Measurements from ENCODE around the gene EXOC4. TPM values are rescaled to one million over a fixed set of nuclear protein-coding genes. Genes with fewer than 3 reads are reported as not detected.

EXOC4 gene
- total and polyA plus RNA-seq, 2 donors from 2014 or later, result 22.8 to 78.7 TPM

GRCh38 chr7:133676805-133677370 lies 424.0 kb downstream of the EXOC4 start:
- H3K9me3 ChIP-seq (ENCODE audit: control insufficient read depth in 2 of 3, insufficient read depth in 1 of 3, low read length in 3 of 3), result no peaks in the 10 kb centered on the region
- no peak overlapping the region for H3K9ac ChIP-seq (ENCODE audit: low read length in 3 of 3)
- H3K4me1 ChIP-seq (ENCODE audit: control insufficient read depth in 2 of 3, insufficient read depth in 2 of 3, low read depth in 1 of 3, low read length in 3 of 3), result no peaks in the 10 kb centered on the region
- no peak overlapping the region for H3K27ac ChIP-seq (ENCODE audit: low read depth in 2 of 2, low read length in 2 of 2)
- no peak for TF ChIP-seq CTCF (IDR thresholded peaks at IDR 0.05; ENCODE audit: borderline replicate concordance, extremely low read depth, insufficient read depth)
- intact Hi-C loops (cut with DNase I), result no loop called here
- no peaks in the 10 kb centered on the region for H3K27me3 ChIP-seq (ENCODE audit: control insufficient read depth, insufficient read depth, low read length)
- no peak for DNase-seq
- FAIRE-seq, result no peak
- no peak overlapping the region for H3K4me3 ChIP-seq (ENCODE audit: low read length in 3 of 3)
- no peaks in the 10 kb centered on the region for H3K36me3 ChIP-seq (ENCODE audit: control insufficient read depth in 2 of 3, insufficient read depth in 3 of 3, low read length in 3 of 3)

GRCh38 chr7:133678137-133678814 lies 425.4 kb downstream of the EXOC4 start:
- Histone ChIP-seq H3K9ac (ENCODE audit: low read length in 3 of 3) (no peak overlapping the region), H3K4me1 (ENCODE audit: control insufficient read depth in 2 of 3, insufficient read depth in 2 of 3, low read depth in 1 of 3, low read length in 3 of 3) (no peaks in the 10 kb centered on the region), H3K9me3 (ENCODE audit: control insufficient read depth in 2 of 3, insufficient read depth in 1 of 3, low read length in 3 of 3) (no peaks in the 10 kb centered on the region), H3K4me3 (ENCODE audit: low read length in 3 of 3) (no peak overlapping the region), H3K27me3 (ENCODE audit: control insufficient read depth, insufficient read depth, low read length) (no peaks in the 10 kb centered on the region), H3K27ac (ENCODE audit: low read depth in 2 of 2, low read length in 2 of 2) (no peak overlapping the region), H3K36me3 (ENCODE audit: control insufficient read depth in 2 of 3, insufficient read depth in 3 of 3, low read length in 3 of 3) (no peaks in the 10 kb centered on the region)
- DNase-seq, result no peak
- intact Hi-C loops (cut with DNase I), result no loop called here
- TF ChIP-seq CTCF (IDR thresholded peaks at IDR 0.05; ENCODE audit: borderline replicate concordance, extremely low read depth, insufficient read depth), result no peak
- FAIRE-seq, result no peak

GRCh38 chr7:133679977-133680376 lies 427.1 kb downstream of the EXOC4 start:
- intact Hi-C loops (cut with DNase I), result no loop called here
- H3K4me3 ChIP-seq (ENCODE audit: low read length in 3 of 3), result no peak overlapping the region
- no peak for FAIRE-seq
- no peak overlapping the region for H3K9ac ChIP-seq (ENCODE audit: low read length in 3 of 3)
- no peak for TF ChIP-seq CTCF (IDR thresholded peaks at IDR 0.05; ENCODE audit: borderline replicate concordance, extremely low read depth, insufficient read depth)
- no peaks in the 10 kb centered on the region for H3K27me3 ChIP-seq (ENCODE audit: control insufficient read depth, insufficient read depth, low read length)
- H3K36me3 ChIP-seq (ENCODE audit: control insufficient read depth in 2 of 3, insufficient read depth in 3 of 3, low read length in 3 of 3), result no peaks in the 10 kb centered on the region
- no peaks in the 10 kb centered on the region for H3K9me3 ChIP-seq (ENCODE audit: control insufficient read depth in 2 of 3, insufficient read depth in 1 of 3, low read length in 3 of 3)
- DNase-seq, result no peak
- no peak overlapping the region for H3K27ac ChIP-seq (ENCODE audit: low read depth in 2 of 2, low read length in 2 of 2)
- no peaks in the 10 kb centered on the region for H3K4me1 ChIP-seq (ENCODE audit: control insufficient read depth in 2 of 3, insufficient read depth in 2 of 3, low read depth in 1 of 3, low read length in 3 of 3)

All from kidney (tissue), 14 donors.